Brain microvascular endothelial cell (primary cell): Measurements from ENCODE around the gene FADS2.

ENCODE experiments used
- DNase-seq: peaks from one replicate; pipeline ENCODE4 v3.0.0-alpha.2; 2020
- H3K27ac ChIP-seq: fragments of 250-450 bp; sonication (Bioruptor Pico); 2 replicates; pipeline ENCODE4 v1.5.1; 2020; ENCODE audit warnings: mild to moderate bottlenecking, moderate library complexity
- H3K27me3 ChIP-seq: fragments of 250-450 bp; sonication (Bioruptor Pico); replicated peaks from 2 replicates; pipeline ENCODE4 v1.5.1; 2020; ENCODE audit warnings: mild to moderate bottlenecking
- H3K36me3 ChIP-seq: fragments of 250-450 bp; sonication (Bioruptor Pico); replicated peaks from 2 replicates; pipeline ENCODE4 v1.5.1; 2020; ENCODE audit warnings: mild to moderate bottlenecking
- H3K4me3 ChIP-seq: 2 replicates; pipeline ENCODE4 v1.5.1; 2011; ENCODE audit warnings: low read depth, mild to moderate bottlenecking, control low read depth, low read length, moderate library complexity
- in situ Hi-C: cut with HindIII; loops from 2 replicates; pipeline ENCODE4 v1.10.0; 2017; ENCODE audit warnings: low sequenced_read_pairs, low pct_ligation_motif_present
- TF ChIP-seq, protein P1 (sequence below): IDR thresholded peaks from 2 replicates; pipeline ENCODE4 v1.5.1; 2011; ENCODE audit warnings: low read depth, mild to moderate bottlenecking, moderate library complexity, low read length, control low read depth, inconsistent platforms; ENCODE audit errors: missing control alignments

Gene FADS2

DNA sequence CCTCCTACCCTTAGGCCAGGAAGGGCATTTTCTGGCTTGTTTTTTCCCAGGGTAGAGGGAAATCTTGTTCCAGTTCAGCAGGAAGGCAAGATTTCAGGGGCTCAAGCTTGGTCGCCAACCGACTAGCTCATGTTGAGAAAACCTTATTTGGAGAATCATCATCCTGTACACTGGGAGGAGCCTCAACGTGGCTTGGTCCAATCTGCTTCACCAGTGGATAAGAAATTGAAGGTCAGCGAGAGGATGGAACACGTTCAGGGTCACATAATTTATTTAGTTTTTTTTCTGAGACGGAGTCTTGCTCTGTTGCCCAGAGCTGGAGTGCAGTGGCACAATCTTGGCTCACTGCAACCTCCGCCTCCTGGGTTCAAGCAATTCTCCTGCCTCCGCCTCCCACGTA lies 20.5 kb downstream of the FADS2 start:
- Histone ChIP-seq H3K36me3 (peaks cover 75% of the 10 kb centered on the region), H3K27ac (no peak overlapping the region), H3K27me3 (no peaks in the 10 kb centered on the region), H3K4me3 (no peak overlapping the region)
- in situ Hi-C loops, result no loop called here
- TF ChIP-seq, protein P1, sequence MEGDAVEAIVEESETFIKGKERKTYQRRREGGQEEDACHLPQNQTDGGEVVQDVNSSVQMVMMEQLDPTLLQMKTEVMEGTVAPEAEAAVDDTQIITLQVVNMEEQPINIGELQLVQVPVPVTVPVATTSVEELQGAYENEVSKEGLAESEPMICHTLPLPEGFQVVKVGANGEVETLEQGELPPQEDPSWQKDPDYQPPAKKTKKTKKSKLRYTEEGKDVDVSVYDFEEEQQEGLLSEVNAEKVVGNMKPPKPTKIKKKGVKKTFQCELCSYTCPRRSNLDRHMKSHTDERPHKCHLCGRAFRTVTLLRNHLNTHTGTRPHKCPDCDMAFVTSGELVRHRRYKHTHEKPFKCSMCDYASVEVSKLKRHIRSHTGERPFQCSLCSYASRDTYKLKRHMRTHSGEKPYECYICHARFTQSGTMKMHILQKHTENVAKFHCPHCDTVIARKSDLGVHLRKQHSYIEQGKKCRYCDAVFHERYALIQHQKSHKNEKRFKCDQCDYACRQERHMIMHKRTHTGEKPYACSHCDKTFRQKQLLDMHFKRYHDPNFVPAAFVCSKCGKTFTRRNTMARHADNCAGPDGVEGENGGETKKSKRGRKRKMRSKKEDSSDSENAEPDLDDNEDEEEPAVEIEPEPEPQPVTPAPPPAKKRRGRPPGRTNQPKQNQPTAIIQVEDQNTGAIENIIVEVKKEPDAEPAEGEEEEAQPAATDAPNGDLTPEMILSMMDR, result no peak
- DNase-seq, result no peak

GRCh38 chr11:61850687-61851086 lies 22.6 kb downstream of the FADS2 start:
- in situ Hi-C loops, result no loop called here
- Histone ChIP-seq H3K36me3 (peaks cover 80% of the 10 kb centered on the region), H3K27ac (no peak overlapping the region), H3K27me3 (no peaks in the 10 kb centered on the region), H3K4me3 (no peak overlapping the region)
- TF ChIP-seq, protein P1, result no peak
- DNase-seq, result no peak

DNA sequence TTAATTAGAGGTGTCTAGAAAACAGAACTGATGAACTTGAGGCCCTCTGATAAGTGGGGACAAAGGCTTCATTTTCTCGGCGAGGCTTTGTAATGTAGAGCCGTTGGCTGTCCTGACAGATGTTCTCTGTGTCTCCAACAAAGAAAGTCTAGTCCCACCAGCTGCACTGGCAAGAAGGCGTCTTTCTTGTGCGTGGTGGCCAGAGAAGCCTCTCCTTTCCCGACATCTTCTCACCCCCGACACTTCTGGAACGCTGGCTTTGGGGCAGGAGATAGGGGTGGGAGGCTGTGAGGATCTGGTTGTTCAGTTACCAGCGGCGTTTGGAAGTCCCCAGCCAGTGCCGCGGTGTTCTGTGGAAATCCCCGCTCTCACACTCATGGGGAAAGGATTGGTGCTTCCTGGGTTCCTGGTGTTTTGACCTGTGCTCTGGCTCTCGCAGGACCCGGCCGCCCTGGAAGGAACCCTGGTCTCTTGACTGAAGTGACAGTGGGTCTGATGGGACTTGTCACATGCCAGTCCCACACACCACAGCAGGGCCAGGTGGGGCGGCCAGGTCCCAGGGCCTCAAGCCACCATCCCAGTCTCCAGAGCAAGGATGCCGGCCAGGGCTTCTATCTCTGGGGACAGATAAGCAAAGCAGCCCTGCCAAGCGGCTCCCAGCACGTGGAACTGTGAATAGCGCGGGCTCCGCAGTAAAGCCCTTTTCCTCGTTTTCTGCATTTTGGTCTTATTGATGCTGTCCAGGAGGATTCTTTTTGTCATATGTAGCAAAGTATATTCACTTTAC lies 23.2 kb downstream of the FADS2 start:
- in situ Hi-C loops, result no loop called here
- Histone ChIP-seq H3K36me3 (peaks cover 82% of the 10 kb centered on the region), H3K27me3 (no peaks in the 10 kb centered on the region), H3K27ac (no peak overlapping the region), H3K4me3 (no peak overlapping the region)
- TF ChIP-seq, protein P1, result no peak
- DNase-seq, result no peak

DNA sequence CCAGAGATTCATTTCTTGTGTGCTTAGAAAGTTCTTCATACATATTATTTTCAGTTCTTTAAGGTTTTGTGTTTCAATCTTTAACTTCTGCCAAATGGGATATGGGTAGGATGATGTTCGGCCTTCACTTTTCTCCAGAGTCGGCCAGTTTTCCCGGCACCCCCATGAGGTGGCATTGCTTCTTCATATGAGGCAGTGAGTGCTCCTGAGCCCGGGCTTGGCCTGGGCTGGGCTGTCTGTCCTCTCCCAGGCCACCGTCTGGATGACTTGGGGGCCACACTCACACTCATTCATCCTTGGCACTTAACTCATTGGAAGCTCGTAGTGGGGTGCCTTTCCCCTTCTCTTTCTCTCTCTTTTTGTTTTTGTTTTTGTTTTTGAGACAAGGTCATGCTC lies 23.8 kb downstream of the FADS2 start:
- in situ Hi-C loops, result no loop called here
- H3K36me3 ChIP-seq, result peaks cover 82% of the 10 kb centered on the region
- H3K4me3 ChIP-seq, result no peak overlapping the region
- no peaks in the 10 kb centered on the region for H3K27me3 ChIP-seq
- no peak for DNase-seq
- TF ChIP-seq, protein P1, result no peak
- no peak overlapping the region for H3K27ac ChIP-seq

- TF ChIP-seq, protein P1, result no peak
- Histone ChIP-seq H3K27me3 (no peaks in the 10 kb centered on the region), H3K4me3 (no peak overlapping the region), H3K36me3 (peaks cover 83% of the 10 kb centered on the region), H3K27ac (no peak overlapping the region)
- DNase-seq, result no peak
- in situ Hi-C loops, result no loop called here
Observed at GRCh38 chr11:61853698-61854169, 25.6 kb downstream of the FADS2 start.
